Measurements from ENCODE around the gene IDH3G. TPM values are rescaled to one million over a fixed set of nuclear protein-coding genes. Genes with fewer than 3 reads are reported as not detected.
"Not testable (repeated sequence)": the region's sequence is repeated elsewhere in the genome, so short reads cannot be mapped to it uniquely, and the experiment has no call there.

Gene IDH3G
- total and polyA plus RNA-seq, 5 donors from 2014 or later: 64.4 to 127 (median 100) TPM

DNA sequence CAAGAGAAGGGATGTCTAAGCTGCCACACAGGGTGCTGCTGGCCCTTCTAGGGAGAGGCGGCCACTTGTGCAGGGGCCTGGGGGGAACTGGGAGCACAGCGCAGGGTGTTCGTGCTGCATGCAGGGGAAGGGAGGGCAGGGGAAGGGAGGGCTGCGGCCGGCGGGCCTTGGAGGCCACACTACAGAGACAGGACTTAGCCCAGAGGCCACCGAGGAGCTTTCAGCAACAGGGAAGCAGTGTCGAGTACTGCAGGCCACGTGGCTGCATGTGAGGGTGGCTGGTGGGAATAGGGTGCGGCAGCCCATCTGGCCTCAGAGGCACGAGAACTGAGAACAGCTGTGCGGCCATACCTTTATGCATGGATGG is 49.1 kb downstream of the IDH3G start:
- not testable (repeated sequence) for H3K36me3 ChIP-seq (ENCODE audit: control insufficient read depth, insufficient read depth, low read length); H3K4me3 ChIP-seq (ENCODE audit: low read depth, low read length); H3K27ac Mint-ChIP-seq; H3K27me3 Mint-ChIP-seq; H3K36me3 Mint-ChIP-seq; DNase-seq; H3K9me3 ChIP-seq (ENCODE audit: control insufficient read depth in 2 of 2, low read length in 2 of 2); H3K4me3 Mint-ChIP-seq; H3K9me3 Mint-ChIP-seq; ATAC-seq (ENCODE audit: low read depth in 2 of 2); H3K27me3 ChIP-seq (ENCODE audit: control insufficient read depth, insufficient read depth, low read length); H3K27ac ChIP-seq (ENCODE audit: insufficient read depth, low read length, poor library complexity, severe bottlenecking)
- peaks cover 11% of the 10 kb centered on the region for H3K4me1 ChIP-seq (ENCODE audit: control insufficient read depth, insufficient read depth, low read length, poor library complexity, severe bottlenecking)
- peaks cover 0 to 14% (median 0%) of the 10 kb centered on the region in 4 donors for H3K4me1 Mint-ChIP-seq

DNA sequence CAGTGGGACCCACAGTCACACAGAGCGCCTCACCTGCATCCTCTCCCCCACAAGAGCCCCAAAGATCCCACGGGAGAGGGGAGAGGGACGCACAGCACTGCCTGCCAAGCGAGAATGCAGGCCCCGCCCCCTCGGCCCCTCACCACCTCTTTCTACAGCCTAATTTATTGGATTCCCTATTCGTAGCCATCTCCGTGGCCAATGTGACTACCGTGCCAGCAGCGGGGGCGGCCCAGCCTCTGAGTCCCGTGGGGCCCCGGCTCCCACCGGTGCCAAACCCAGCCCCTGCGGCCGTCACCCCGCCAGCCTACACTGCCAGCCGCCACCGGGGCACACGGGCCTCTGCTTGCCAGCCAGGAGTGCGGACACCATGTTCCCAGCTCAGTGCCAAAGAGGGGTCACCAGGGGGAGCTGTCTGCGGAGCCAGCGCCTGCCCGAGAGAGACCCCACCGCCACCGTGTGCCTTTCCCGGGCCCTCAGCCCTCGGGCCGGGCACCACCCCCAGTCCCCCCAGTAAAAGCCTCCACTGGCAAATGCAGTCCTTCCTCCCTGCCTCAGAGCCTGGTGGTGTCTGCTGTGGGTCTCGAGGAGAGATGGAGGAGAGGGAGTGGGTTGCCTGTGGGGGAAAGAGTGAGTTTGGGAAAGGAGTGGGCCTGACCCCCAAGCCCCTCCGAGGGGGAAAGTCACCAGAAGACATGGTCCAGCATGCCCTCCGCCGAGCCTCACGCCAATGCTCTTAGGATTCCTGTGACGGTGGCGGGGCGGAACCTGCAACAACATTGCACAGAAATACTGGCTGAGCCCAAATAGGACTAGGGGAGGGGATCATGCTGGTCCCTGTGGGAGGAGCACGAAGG is 49.7 kb downstream of the IDH3G start:
- H3K36me3 ChIP-seq (ENCODE audit: control insufficient read depth, insufficient read depth, low read length): no peaks in the 10 kb centered on the region
- Mint-ChIP-seq H3K27ac (peak overlapping the region in 1 of 3 donors; percentile 25), H3K4me3 (no peak overlapping the region), H3K4me1 (peaks cover 0 to 19% (median 0%) of the 10 kb centered on the region in 4 donors), H3K9me3 (no peaks in the 10 kb centered on the region), H3K27me3 (peaks cover 5% of the 10 kb centered on the region), H3K36me3 (no peaks in the 10 kb centered on the region)
- ATAC-seq (ENCODE audit: low read depth in 2 of 2) (no peak), DNase-seq (no peak)
- no peak overlapping the region for H3K4me3 ChIP-seq (ENCODE audit: low read depth, low read length)
- H3K27me3 ChIP-seq (ENCODE audit: control insufficient read depth, insufficient read depth, low read length): no peaks in the 10 kb centered on the region
- no peaks in the 10 kb centered on the region for H3K9me3 ChIP-seq (ENCODE audit: control insufficient read depth in 2 of 2, low read length in 2 of 2)
- H3K27ac ChIP-seq (ENCODE audit: insufficient read depth, low read length, poor library complexity, severe bottlenecking): no peak overlapping the region
- peaks cover 11% of the 10 kb centered on the region for H3K4me1 ChIP-seq (ENCODE audit: control insufficient read depth, insufficient read depth, low read length, poor library complexity, severe bottlenecking)

DNA sequence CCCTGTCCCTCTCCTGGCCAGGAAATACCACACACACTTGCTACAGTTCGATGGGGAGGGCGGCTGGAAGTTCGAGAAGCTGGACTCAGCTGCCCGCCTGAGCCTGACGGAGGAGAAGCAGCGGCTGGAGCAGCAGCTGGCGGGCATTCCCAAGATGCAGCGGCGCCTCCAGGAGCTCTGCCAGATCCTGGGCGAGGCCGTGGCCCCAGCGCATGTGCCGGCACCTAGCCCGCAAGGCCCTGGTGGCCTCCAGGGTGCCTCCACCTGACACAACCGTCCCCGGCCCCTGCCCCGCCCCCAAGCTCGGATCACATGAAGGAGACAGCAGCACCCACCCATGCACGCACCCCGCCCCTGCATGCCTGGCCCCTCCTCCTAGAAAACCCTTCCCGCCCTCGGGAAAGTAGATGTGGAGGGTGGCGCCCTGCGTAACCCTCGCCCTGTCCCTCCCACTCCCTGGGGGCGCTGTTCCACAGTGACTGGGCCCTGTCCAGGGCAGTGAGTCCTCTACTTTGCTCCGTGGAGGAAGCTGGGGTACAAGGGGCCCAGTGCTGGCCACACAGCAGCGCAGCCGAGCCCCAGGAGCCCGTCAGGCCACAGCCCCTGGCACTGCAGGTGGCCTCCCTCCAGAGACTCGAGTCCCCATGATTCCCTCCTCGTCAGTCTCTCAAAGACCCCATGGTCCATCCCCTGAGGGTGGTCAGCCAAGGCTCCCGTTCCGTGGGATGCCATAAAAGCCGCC is 50.5 kb downstream of the IDH3G start:
- DNase-seq; H3K27ac Mint-ChIP-seq; ATAC-seq (ENCODE audit: low read depth in 2 of 2); H3K27me3 Mint-ChIP-seq; H3K36me3 ChIP-seq (ENCODE audit: control insufficient read depth, insufficient read depth, low read length); H3K27ac ChIP-seq (ENCODE audit: insufficient read depth, low read length, poor library complexity, severe bottlenecking); H3K4me3 ChIP-seq (ENCODE audit: low read depth, low read length); H3K9me3 Mint-ChIP-seq; H3K9me3 ChIP-seq (ENCODE audit: control insufficient read depth in 2 of 2, low read length in 2 of 2); H3K27me3 ChIP-seq (ENCODE audit: control insufficient read depth, insufficient read depth, low read length); H3K4me3 Mint-ChIP-seq; H3K36me3 Mint-ChIP-seq: not testable (repeated sequence)
- peaks cover 0 to 19% (median 0%) of the 10 kb centered on the region in 4 donors for H3K4me1 Mint-ChIP-seq
- peaks cover 11% of the 10 kb centered on the region for H3K4me1 ChIP-seq (ENCODE audit: control insufficient read depth, insufficient read depth, low read length, poor library complexity, severe bottlenecking)

DNA sequence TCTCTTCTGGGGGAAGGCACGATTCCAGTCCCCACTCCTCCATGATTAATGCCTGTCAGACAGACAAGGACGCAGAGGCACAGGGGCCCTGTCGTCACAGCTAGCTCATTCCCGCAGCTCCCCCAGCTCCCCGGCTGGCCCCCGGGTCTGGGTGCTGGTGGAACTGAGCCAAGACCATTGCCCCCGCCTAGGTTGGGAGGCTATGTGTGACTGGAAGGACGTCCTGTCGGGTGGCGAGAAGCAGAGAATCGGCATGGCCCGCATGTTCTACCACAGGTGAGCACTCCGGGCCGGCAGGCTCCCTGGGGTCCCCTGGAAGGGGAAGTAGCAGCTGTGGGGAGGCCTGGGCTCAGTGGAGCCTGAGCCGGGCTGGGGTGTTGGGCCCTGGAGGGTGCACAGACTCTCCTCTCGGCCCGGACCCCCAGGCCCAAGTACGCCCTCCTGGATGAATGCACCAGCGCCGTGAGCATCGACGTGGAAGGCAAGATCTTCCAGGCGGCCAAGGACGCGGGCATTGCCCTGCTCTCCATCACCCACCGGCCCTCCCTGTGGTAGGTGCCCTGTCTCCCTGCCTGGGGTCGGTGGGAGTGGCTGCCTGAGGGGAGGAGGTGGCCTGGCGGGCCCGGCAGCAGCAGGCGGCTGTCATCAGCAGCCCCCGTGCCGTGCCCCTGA is 51.2 kb downstream of the IDH3G start:
- H3K4me3 Mint-ChIP-seq: not testable (repeated sequence)

DNA sequence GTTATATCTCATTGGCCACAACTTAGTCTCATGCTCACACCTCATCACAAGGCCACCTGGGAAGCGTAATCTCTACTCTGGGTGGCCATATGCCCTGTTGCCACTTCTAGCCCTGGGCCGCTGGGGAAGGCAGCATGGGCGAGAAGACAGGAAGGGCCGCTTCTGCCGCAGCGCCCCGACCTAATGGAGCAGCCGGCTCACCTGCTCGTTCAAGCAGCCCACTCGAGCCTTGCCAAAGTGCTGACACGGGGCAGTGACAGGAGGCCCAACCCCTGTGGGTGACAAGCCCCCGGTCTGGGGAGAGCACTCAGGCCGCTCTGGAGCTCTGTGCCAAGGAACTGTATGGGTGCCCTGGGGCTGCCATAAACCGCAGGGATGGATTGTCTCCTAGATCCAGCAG is 52.1 kb downstream of the IDH3G start:
- H3K9me3 ChIP-seq (ENCODE audit: control insufficient read depth in 2 of 2, low read length in 2 of 2); H3K4me3 ChIP-seq (ENCODE audit: low read depth, low read length); DNase-seq; ATAC-seq (ENCODE audit: low read depth in 2 of 2); H3K4me3 Mint-ChIP-seq; H3K9me3 Mint-ChIP-seq; H3K27me3 Mint-ChIP-seq; H3K27me3 ChIP-seq (ENCODE audit: control insufficient read depth, insufficient read depth, low read length); H3K27ac Mint-ChIP-seq; H3K27ac ChIP-seq (ENCODE audit: insufficient read depth, low read length, poor library complexity, severe bottlenecking); H3K36me3 ChIP-seq (ENCODE audit: control insufficient read depth, insufficient read depth, low read length); H3K36me3 Mint-ChIP-seq: not testable (repeated sequence)
- H3K4me1 Mint-ChIP-seq: peaks cover 0 to 19% (median 0%) of the 10 kb centered on the region in 4 donors
- peaks cover 11% of the 10 kb centered on the region for H3K4me1 ChIP-seq (ENCODE audit: control insufficient read depth, insufficient read depth, low read length, poor library complexity, severe bottlenecking)

More for the DNA sequence above, 51.2 kb downstream of the IDH3G start:
- H3K9me3 Mint-ChIP-seq; H3K27ac ChIP-seq (ENCODE audit: insufficient read depth, low read length, poor library complexity, severe bottlenecking); H3K9me3 ChIP-seq (ENCODE audit: control insufficient read depth in 2 of 2, low read length in 2 of 2); ATAC-seq (ENCODE audit: low read depth in 2 of 2); DNase-seq; H3K36me3 Mint-ChIP-seq; H3K4me3 ChIP-seq (ENCODE audit: low read depth, low read length); H3K27me3 Mint-ChIP-seq; H3K36me3 ChIP-seq (ENCODE audit: control insufficient read depth, insufficient read depth, low read length); H3K27ac Mint-ChIP-seq; H3K27me3 ChIP-seq (ENCODE audit: control insufficient read depth, insufficient read depth, low read length): not testable (repeated sequence)
- H3K4me1 ChIP-seq (ENCODE audit: control insufficient read depth, insufficient read depth, low read length, poor library complexity, severe bottlenecking): peaks cover 11% of the 10 kb centered on the region
- peaks cover 0 to 19% (median 0%) of the 10 kb centered on the region in 4 donors for H3K4me1 Mint-ChIP-seq

DNA sequence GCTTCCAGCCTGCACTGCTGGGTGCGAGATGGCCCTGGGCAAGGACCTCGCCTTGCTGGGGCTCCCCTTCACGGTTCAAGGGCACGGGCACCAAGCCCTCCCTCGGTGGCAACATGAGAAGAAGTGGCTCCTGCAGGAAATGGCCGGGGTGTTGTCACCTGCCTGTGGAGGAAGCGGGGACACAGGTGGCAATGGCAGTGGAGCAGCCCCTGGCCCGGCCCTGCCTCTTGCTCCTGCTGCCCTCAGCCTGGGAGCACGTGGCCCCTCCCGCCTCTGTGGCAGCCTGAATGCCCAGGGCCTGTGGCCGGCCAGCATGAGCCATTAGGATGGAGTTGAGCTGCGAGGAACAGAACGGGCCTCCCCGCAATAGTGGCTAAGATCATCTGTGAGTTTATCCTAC is 52.7 kb downstream of the IDH3G start:
- H3K4me1 Mint-ChIP-seq: peaks cover 0 to 19% (median 0%) of the 10 kb centered on the region in 4 donors
- ATAC-seq (ENCODE audit: low read depth in 2 of 2): no peak
- DNase-seq: no peak
- no peak overlapping the region for H3K27ac Mint-ChIP-seq
- Histone ChIP-seq H3K27ac (ENCODE audit: insufficient read depth, low read length, poor library complexity, severe bottlenecking) (no peak overlapping the region), H3K27me3 (ENCODE audit: control insufficient read depth, insufficient read depth, low read length) (no peaks in the 10 kb centered on the region), H3K36me3 (ENCODE audit: control insufficient read depth, insufficient read depth, low read length) (no peaks in the 10 kb centered on the region), H3K9me3 (ENCODE audit: control insufficient read depth in 2 of 2, low read length in 2 of 2) (no peaks in the 10 kb centered on the region), H3K4me1 (ENCODE audit: control insufficient read depth, insufficient read depth, low read length, poor library complexity, severe bottlenecking) (peaks cover 11% of the 10 kb centered on the region), H3K4me3 (ENCODE audit: low read depth, low read length) (no peak overlapping the region)
- no peak overlapping the region for H3K4me3 Mint-ChIP-seq
- H3K9me3 Mint-ChIP-seq: no peaks in the 10 kb centered on the region
- H3K36me3 Mint-ChIP-seq: no peaks in the 10 kb centered on the region
- no peaks in the 10 kb centered on the region for H3K27me3 Mint-ChIP-seq

DNA sequence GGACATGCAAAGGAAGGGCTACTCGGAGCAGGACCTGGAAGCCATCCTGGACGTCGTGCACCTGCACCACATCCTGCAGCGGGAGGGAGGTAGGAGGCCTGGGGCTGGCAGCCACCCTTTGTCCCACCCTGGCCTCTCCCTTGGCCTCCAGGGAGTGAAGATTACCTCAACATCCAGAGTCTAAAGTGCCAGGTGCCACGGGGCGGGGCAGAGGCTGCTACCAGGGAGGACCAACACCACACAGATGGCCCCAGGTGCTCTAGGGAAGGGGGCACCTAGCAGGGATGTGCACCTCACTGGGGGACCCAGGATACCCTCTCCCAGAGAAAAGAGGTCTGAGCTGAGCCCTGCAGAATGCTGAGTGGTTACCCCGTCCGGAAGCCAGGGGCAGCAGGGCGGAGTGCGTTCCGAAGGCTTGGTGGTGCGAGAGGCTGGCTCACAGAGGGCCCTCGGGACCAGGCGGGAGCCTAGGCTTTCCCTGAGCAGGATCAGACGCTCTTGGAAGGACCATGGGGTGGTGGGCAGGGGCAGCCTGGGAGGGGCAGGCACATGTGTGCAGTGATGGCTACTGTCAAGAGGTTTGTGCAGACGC is 53.4 kb downstream of the IDH3G start:
- DNase-seq: no peak
- Mint-ChIP-seq H3K27ac (no peak overlapping the region), H3K4me3 (no peak overlapping the region), H3K36me3 (no peaks in the 10 kb centered on the region), H3K4me1 (peaks cover 0 to 19% (median under 1%) of the 10 kb centered on the region in 4 donors), H3K27me3 (no peaks in the 10 kb centered on the region), H3K9me3 (no peaks in the 10 kb centered on the region)
- Histone ChIP-seq H3K4me3 (ENCODE audit: low read depth, low read length) (no peak overlapping the region), H3K36me3 (ENCODE audit: control insufficient read depth, insufficient read depth, low read length) (no peaks in the 10 kb centered on the region), H3K4me1 (ENCODE audit: control insufficient read depth, insufficient read depth, low read length, poor library complexity, severe bottlenecking) (peaks cover 11% of the 10 kb centered on the region), H3K27ac (ENCODE audit: insufficient read depth, low read length, poor library complexity, severe bottlenecking) (no peak overlapping the region), H3K27me3 (ENCODE audit: control insufficient read depth, insufficient read depth, low read length) (no peaks in the 10 kb centered on the region), H3K9me3 (ENCODE audit: control insufficient read depth in 2 of 2, low read length in 2 of 2) (no peaks in the 10 kb centered on the region)
- ATAC-seq (ENCODE audit: low read depth in 2 of 2): no peak
